ENCODE measurements around the gene GPNMB. TPM values are rescaled to one million over a fixed set of nuclear protein-coding genes. Genes with fewer than 3 reads are reported as not detected.
"Not testable (repeated sequence)": the region's sequence is repeated elsewhere in the genome, so short reads cannot be mapped to it uniquely, and the experiment has no call there.

The GPNMB gene
- total RNA-seq, 1 donor from 2014 or later = 36.1 TPM

GRCh38 chr7:23220690-23221305 is 25.8 kb upstream of the GPNMB start:
- DNase-seq (ENCODE audit: low read depth) = no peak
- Histone ChIP-seq H3K27me3 (ENCODE audit: control insufficient read depth, insufficient read depth, low read length) (peaks cover 4% of the 10 kb centered on the region), H3K4me3 (ENCODE audit: low read depth, low read length) (no peak overlapping the region), H3K36me3 (ENCODE audit: control insufficient read depth, insufficient read depth, low read length) (no peaks in the 10 kb centered on the region)
- TF ChIP-seq CTCF (IDR thresholded peaks at IDR 0.05; ENCODE audit: insufficient read depth, low read length, poor library complexity, severe bottlenecking) = no peak

- no peaks in the 10 kb centered on the region for H3K36me3 ChIP-seq (ENCODE audit: control insufficient read depth, insufficient read depth, low read length)
- TF ChIP-seq CTCF (IDR thresholded peaks at IDR 0.05; ENCODE audit: insufficient read depth, low read length, poor library complexity, severe bottlenecking) = no peak
- DNase-seq (ENCODE audit: low read depth) = no peak
- H3K4me3 ChIP-seq (ENCODE audit: low read depth, low read length) = no peak overlapping the region
- H3K27me3 ChIP-seq (ENCODE audit: control insufficient read depth, insufficient read depth, low read length) = peaks cover 4% of the 10 kb centered on the region
Measured at GRCh38 chr7:23222439-23223030, 24.0 kb upstream of the GPNMB start.

- not testable (repeated sequence) for H3K4me3 ChIP-seq (ENCODE audit: low read depth, low read length); H3K36me3 ChIP-seq (ENCODE audit: control insufficient read depth, insufficient read depth, low read length); H3K27me3 ChIP-seq (ENCODE audit: control insufficient read depth, insufficient read depth, low read length); DNase-seq (ENCODE audit: low read depth)
Measured at GRCh38 chr7:23224364-23224763, 22.2 kb upstream of the GPNMB start.

GRCh38 chr7:23226844-23227450 is 19.6 kb upstream of the GPNMB start:
- no peaks in the 10 kb centered on the region for H3K27me3 ChIP-seq (ENCODE audit: control insufficient read depth, insufficient read depth, low read length)
- DNase-seq (ENCODE audit: low read depth) = no peak
- no peaks in the 10 kb centered on the region for H3K36me3 ChIP-seq (ENCODE audit: control insufficient read depth, insufficient read depth, low read length)
- TF ChIP-seq CTCF (IDR thresholded peaks at IDR 0.05; ENCODE audit: insufficient read depth, low read length, poor library complexity, severe bottlenecking) = no peak
- no peak overlapping the region for H3K4me3 ChIP-seq (ENCODE audit: low read depth, low read length)

- no peak for DNase-seq (ENCODE audit: low read depth)
- no peak overlapping the region for H3K4me3 ChIP-seq (ENCODE audit: low read depth, low read length)
- no peak for TF ChIP-seq CTCF (IDR thresholded peaks at IDR 0.05; ENCODE audit: insufficient read depth, low read length, poor library complexity, severe bottlenecking)
- H3K27me3 ChIP-seq (ENCODE audit: control insufficient read depth, insufficient read depth, low read length) = no peaks in the 10 kb centered on the region
- no peaks in the 10 kb centered on the region for H3K36me3 ChIP-seq (ENCODE audit: control insufficient read depth, insufficient read depth, low read length)
Measured at GRCh38 chr7:23228412-23228811, 18.2 kb upstream of the GPNMB start.

GRCh38 chr7:23230641-23231101 is 15.9 kb upstream of the GPNMB start:
- Histone ChIP-seq H3K27me3 (ENCODE audit: control insufficient read depth, insufficient read depth, low read length) (no peaks in the 10 kb centered on the region), H3K4me3 (ENCODE audit: low read depth, low read length) (no peak overlapping the region), H3K36me3 (ENCODE audit: control insufficient read depth, insufficient read depth, low read length) (no peaks in the 10 kb centered on the region)
- no peak for DNase-seq (ENCODE audit: low read depth)
- no peak for TF ChIP-seq CTCF (IDR thresholded peaks at IDR 0.05; ENCODE audit: insufficient read depth, low read length, poor library complexity, severe bottlenecking)

Data from kidney epithelial cell (primary cell).